ENCODE results near the gene LRP10. TPM values are rescaled to one million over a fixed set of nuclear protein-coding genes. Genes with fewer than 3 reads are reported as not detected.

LRP10 gene
- total RNA-seq, 4 donors from 2014 or later, result 97.8 to 170 (median 157) TPM

DNA sequence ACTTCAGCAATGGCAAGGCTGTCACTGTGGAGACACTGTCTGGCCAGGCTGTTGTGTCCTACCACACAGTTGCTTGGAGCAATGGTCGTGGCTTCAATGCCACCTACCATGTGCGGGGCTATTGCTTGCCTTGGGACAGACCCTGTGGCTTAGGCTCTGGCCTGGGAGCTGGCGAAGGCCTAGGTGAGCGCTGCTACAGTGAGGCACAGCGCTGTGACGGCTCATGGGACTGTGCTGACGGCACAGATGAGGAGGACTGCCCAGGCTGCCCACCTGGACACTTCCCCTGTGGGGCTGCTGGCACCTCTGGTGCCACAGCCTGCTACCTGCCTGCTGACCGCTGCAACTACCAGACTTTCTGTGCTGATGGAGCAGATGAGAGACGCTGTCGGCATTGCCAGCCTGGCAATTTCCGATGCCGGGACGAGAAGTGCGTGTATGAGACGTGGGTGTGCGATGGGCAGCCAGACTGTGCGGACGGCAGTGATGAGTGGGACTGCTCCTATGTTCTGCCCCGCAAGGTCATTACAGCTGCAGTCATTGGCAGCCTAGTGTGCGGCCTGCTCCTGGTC lies 4.3 kb downstream of the LRP10 start:
- H3K27me3 ChIP-seq, result no peaks in the 10 kb centered on the region
- H3K36me3 ChIP-seq, result peaks cover 72% of the 10 kb centered on the region
- TF ChIP-seq, protein P1, sequence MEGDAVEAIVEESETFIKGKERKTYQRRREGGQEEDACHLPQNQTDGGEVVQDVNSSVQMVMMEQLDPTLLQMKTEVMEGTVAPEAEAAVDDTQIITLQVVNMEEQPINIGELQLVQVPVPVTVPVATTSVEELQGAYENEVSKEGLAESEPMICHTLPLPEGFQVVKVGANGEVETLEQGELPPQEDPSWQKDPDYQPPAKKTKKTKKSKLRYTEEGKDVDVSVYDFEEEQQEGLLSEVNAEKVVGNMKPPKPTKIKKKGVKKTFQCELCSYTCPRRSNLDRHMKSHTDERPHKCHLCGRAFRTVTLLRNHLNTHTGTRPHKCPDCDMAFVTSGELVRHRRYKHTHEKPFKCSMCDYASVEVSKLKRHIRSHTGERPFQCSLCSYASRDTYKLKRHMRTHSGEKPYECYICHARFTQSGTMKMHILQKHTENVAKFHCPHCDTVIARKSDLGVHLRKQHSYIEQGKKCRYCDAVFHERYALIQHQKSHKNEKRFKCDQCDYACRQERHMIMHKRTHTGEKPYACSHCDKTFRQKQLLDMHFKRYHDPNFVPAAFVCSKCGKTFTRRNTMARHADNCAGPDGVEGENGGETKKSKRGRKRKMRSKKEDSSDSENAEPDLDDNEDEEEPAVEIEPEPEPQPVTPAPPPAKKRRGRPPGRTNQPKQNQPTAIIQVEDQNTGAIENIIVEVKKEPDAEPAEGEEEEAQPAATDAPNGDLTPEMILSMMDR (IDR thresholded peaks at IDR 0.05), result no peak
- no peak for TF ChIP-seq POLR2AphosphoS5 (IDR thresholded peaks at IDR 0.05)
- TF ChIP-seq EP300 (IDR thresholded peaks at IDR 0.05), result no peak
- TF ChIP-seq POLR2A (IDR thresholded peaks at IDR 0.05), result no peak
- no peak overlapping the region for H3K27ac ChIP-seq
- H3K4me3 ChIP-seq, result no peak overlapping the region
- H3K4me1 ChIP-seq, result peaks cover 16% of the 10 kb centered on the region
- DNase-seq (ENCODE audit: low spot score in 2 of 2), result no peak
- WGBS, result 96% methylated on average over 4 of the region's 20 CpGs
- no peaks in the 10 kb centered on the region for H3K9me3 ChIP-seq

DNA sequence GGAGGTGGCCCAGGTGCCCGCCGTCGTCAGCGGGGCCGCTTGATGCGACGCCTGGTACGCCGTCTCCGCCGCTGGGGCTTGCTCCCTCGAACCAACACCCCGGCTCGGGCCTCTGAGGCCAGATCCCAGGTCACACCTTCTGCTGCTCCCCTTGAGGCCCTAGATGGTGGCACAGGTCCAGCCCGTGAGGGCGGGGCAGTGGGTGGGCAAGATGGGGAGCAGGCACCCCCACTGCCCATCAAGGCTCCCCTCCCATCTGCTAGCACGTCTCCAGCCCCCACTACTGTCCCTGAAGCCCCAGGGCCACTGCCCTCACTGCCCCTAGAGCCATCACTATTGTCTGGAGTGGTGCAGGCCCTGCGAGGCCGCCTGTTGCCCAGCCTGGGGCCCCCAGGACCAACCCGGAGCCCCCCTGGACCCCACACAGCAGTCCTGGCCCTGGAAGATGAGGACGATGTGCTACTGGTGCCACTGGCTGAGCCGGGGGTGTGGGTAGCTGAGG lies 5.5 kb downstream of the LRP10 start:
- H3K27ac ChIP-seq, result no peak overlapping the region
- 91% methylated on average over 18 of the region's 22 CpGs for WGBS
- DNase-seq (ENCODE audit: low spot score in 2 of 2), result no peak
- H3K4me1 ChIP-seq, result peaks cover 14% of the 10 kb centered on the region
- no peak for TF ChIP-seq POLR2A (IDR thresholded peaks at IDR 0.05)
- TF ChIP-seq, protein P1 (IDR thresholded peaks at IDR 0.05), result no peak
- TF ChIP-seq EP300 (IDR thresholded peaks at IDR 0.05), result no peak
- TF ChIP-seq POLR2AphosphoS5 (IDR thresholded peaks at IDR 0.05), result no peak
- H3K9me3 ChIP-seq, result no peaks in the 10 kb centered on the region
- peaks cover 72% of the 10 kb centered on the region for H3K36me3 ChIP-seq
- no peaks in the 10 kb centered on the region for H3K27me3 ChIP-seq
- no peak overlapping the region for H3K4me3 ChIP-seq

DNA sequence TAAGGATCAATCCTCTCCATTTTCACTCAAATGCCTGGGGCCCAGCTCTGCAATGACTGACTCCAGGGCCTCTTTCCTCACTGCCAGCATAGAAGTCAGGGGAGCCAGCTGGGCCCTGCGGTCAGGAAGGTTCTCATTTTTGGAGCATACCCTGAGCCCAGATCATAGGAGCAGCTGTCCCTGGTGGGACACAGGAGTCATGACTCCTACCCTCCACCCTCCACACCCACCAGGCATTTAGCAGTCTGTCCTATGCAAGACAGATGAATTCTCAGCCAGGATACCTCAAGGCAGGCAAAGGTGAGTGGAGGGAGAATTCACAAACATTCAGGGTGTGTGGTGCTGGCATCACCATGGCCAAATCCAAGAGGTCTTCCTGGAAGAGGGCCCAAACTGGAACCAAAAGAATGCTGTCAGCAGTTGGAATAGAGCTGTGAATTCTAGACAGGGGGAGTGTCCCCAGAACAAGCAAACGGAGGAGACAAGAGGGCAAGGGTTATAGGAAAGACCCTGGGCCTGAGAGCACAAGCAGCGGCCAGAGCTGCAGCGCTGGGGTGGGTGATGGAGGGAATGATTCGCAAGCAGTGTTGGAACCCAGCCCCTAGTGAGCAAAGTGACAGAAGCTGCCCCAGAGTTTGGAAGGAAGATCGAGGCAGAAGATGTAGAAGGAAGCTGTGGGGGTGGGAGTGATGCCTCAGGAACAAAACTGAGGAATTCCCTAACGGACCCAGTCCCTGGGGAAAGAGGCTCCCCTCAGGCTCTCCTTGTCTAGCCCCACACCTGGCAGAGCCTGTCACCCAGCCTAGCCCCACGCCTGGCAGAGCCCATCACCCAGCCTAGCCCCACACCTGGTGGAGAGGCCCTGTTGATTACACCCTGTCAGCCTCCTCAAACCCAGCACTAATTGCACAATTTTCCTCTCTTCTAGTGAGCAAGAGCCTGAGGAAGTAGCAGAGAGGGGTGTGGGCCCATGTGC lies 7.0 kb downstream of the LRP10 start:
- WGBS, result 73% methylated on average over 8 of the region's 8 CpGs
- Histone ChIP-seq H3K9me3 (no peaks in the 10 kb centered on the region), H3K27me3 (no peaks in the 10 kb centered on the region), H3K36me3 (peaks cover 68% of the 10 kb centered on the region), H3K4me3 (no peak overlapping the region), H3K4me1 (peaks cover 19% of the 10 kb centered on the region), H3K27ac (no peak overlapping the region)
- TF ChIP-seq, protein P1 (IDR thresholded peaks at IDR 0.05), result no peak
- no peak for TF ChIP-seq POLR2AphosphoS5 (IDR thresholded peaks at IDR 0.05)
- no peak for TF ChIP-seq POLR2A (IDR thresholded peaks at IDR 0.05)
- TF ChIP-seq EP300 (IDR thresholded peaks at IDR 0.05), result no peak
- DNase-seq (ENCODE audit: low spot score in 2 of 2), result no peak

DNA sequence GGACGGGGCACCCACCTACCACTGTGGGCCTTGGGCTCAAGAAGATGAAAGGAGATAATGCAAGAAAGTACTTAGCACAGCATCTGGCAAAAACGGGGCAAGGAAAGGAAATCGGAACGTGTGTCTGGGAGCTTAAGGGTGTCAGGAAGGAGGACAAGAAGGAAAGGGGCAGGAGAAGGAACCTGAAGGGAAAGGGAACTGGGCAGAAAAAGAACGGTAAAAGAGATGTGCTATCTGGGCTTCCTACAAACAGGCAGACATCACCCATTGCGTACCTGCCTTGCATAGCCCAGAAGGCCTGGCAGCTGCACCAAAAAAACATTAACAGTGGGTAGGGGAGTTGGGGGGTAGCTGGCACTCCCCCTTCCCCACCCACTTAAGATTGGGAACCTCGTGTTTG lies 10.5 kb downstream of the LRP10 start:
- H3K27ac ChIP-seq, result no peak overlapping the region

More for the DNA sequence above, 10.5 kb downstream of the LRP10 start:
- Histone ChIP-seq H3K9me3 (no peaks in the 10 kb centered on the region), H3K4me3 (no peak overlapping the region), H3K36me3 (peaks cover 33% of the 10 kb centered on the region), H3K4me1 (peaks cover 29% of the 10 kb centered on the region), H3K27me3 (no peaks in the 10 kb centered on the region)
- WGBS, result 20% methylated on average over 7 of the region's 7 CpGs
- TF ChIP-seq, protein P1 (IDR thresholded peaks at IDR 0.05), result no peak
- TF ChIP-seq POLR2A (IDR thresholded peaks at IDR 0.05) (no peak), EP300 (IDR thresholded peaks at IDR 0.05) (no peak), POLR2AphosphoS5 (IDR thresholded peaks at IDR 0.05) (no peak)
- no peak for DNase-seq (ENCODE audit: low spot score in 2 of 2)
